Rectal smooth muscle tissue (tissue), 1 donor: Measurements from ENCODE around the gene NEGR1.

Experiments used
- H3K27ac ChIP-seq: one replicate; pipeline ENCODE4 v1.7.0; 2013; ENCODE audit warnings: low read depth, low read length, inconsistent platforms
- H3K27me3 ChIP-seq: one replicate; pipeline ENCODE4 v1.7.0; 2013; ENCODE audit warnings: low read length; ENCODE audit not compliant: control insufficient read depth, insufficient read depth
- H3K36me3 ChIP-seq: one replicate; pipeline ENCODE4 v1.7.0; 2013; ENCODE audit warnings: low read length; ENCODE audit not compliant: control insufficient read depth, insufficient read depth
- H3K4me1 ChIP-seq: one replicate; pipeline ENCODE4 v1.7.0; 2013; ENCODE audit warnings: low read length; ENCODE audit not compliant: control insufficient read depth, insufficient read depth
- H3K4me3 ChIP-seq: one replicate; pipeline ENCODE4 v1.7.0; 2013; ENCODE audit warnings: low read length
- H3K9ac ChIP-seq: one replicate; pipeline ENCODE4 v1.7.0; 2013; ENCODE audit warnings: low read length

The NEGR1 gene

GRCh38 chr1:72101840-72102632, 180.3 kb downstream of the NEGR1 start:
- Histone ChIP-seq H3K9ac (no peak overlapping the region), H3K36me3 (no peaks in the 10 kb centered on the region)

GRCh38 chr1:72100771-72101170, 181.6 kb downstream of the NEGR1 start:
- Histone ChIP-seq H3K4me1 (no peaks in the 10 kb centered on the region), H3K36me3 (no peaks in the 10 kb centered on the region), H3K4me3 (no peak overlapping the region), H3K27ac (no peak overlapping the region), H3K9ac (no peak overlapping the region), H3K27me3 (no peaks in the 10 kb centered on the region)

More at GRCh38 chr1:72101840-72102632, 180.3 kb downstream of the NEGR1 start:
- Histone ChIP-seq H3K27ac (no peak overlapping the region), H3K4me1 (no peaks in the 10 kb centered on the region), H3K27me3 (no peaks in the 10 kb centered on the region), H3K4me3 (no peak overlapping the region)

GRCh38 chr1:72097851-72098570, 184.3 kb downstream of the NEGR1 start:
- Histone ChIP-seq H3K4me3 (no peak overlapping the region), H3K27me3 (no peaks in the 10 kb centered on the region), H3K9ac (no peak overlapping the region), H3K36me3 (no peaks in the 10 kb centered on the region), H3K4me1 (no peaks in the 10 kb centered on the region), H3K27ac (no peak overlapping the region)

GRCh38 chr1:72094209-72094608, 188.1 kb downstream of the NEGR1 start:
- Histone ChIP-seq H3K27me3 (no peaks in the 10 kb centered on the region), H3K9ac (no peak overlapping the region), H3K27ac (no peak overlapping the region), H3K36me3 (no peaks in the 10 kb centered on the region), H3K4me1 (no peaks in the 10 kb centered on the region), H3K4me3 (no peak overlapping the region)

GRCh38 chr1:72086394-72086793, 195.9 kb downstream of the NEGR1 start:
- Histone ChIP-seq H3K36me3 (no peaks in the 10 kb centered on the region), H3K4me3 (no peak overlapping the region), H3K27me3 (no peaks in the 10 kb centered on the region), H3K9ac (no peak overlapping the region), H3K27ac (no peak overlapping the region), H3K4me1 (no peaks in the 10 kb centered on the region)

- no peak overlapping the region for H3K9ac ChIP-seq
Measured at GRCh38 chr1:72075425-72075824, 206.9 kb downstream of the NEGR1 start.

GRCh38 chr1:72066431-72066830, 215.9 kb downstream of the NEGR1 start:
- Histone ChIP-seq H3K4me3 (no peak overlapping the region), H3K4me1 (peaks cover 3% of the 10 kb centered on the region), H3K27ac (no peak overlapping the region), H3K27me3 (no peaks in the 10 kb centered on the region), H3K36me3 (no peaks in the 10 kb centered on the region), H3K9ac (no peak overlapping the region)

More at GRCh38 chr1:72075425-72075824, 206.9 kb downstream of the NEGR1 start:
- H3K36me3 ChIP-seq: no peaks in the 10 kb centered on the region
- no peaks in the 10 kb centered on the region for H3K4me1 ChIP-seq
- H3K4me3 ChIP-seq: no peak overlapping the region
- no peaks in the 10 kb centered on the region for H3K27me3 ChIP-seq
- H3K27ac ChIP-seq: no peak overlapping the region

GRCh38 chr1:72064196-72065075, 217.9 kb downstream of the NEGR1 start:
- H3K27me3 ChIP-seq: no peaks in the 10 kb centered on the region
- peaks cover 3% of the 10 kb centered on the region for H3K4me1 ChIP-seq
- H3K36me3 ChIP-seq: no peaks in the 10 kb centered on the region
- H3K9ac ChIP-seq: no peak overlapping the region
- no peak overlapping the region for H3K27ac ChIP-seq
- no peak overlapping the region for H3K4me3 ChIP-seq

- Histone ChIP-seq H3K9ac (no peak overlapping the region), H3K27ac (no peak overlapping the region), H3K4me3 (no peak overlapping the region), H3K4me1 (peaks cover 3% of the 10 kb centered on the region), H3K27me3 (no peaks in the 10 kb centered on the region), H3K36me3 (no peaks in the 10 kb centered on the region)
Measured at GRCh38 chr1:72063364-72064044, 218.8 kb downstream of the NEGR1 start.

GRCh38 chr1:72062584-72062983, 219.8 kb downstream of the NEGR1 start:
- Histone ChIP-seq H3K27ac (no peak overlapping the region), H3K9ac (no peak overlapping the region), H3K36me3 (no peaks in the 10 kb centered on the region), H3K27me3 (no peaks in the 10 kb centered on the region), H3K4me1 (peaks cover 3% of the 10 kb centered on the region), H3K4me3 (no peak overlapping the region)

- no peak overlapping the region for H3K4me3 ChIP-seq
- peaks cover 3% of the 10 kb centered on the region for H3K4me1 ChIP-seq
- H3K9ac ChIP-seq: no peak overlapping the region
- H3K27me3 ChIP-seq: no peaks in the 10 kb centered on the region
- H3K36me3 ChIP-seq: no peaks in the 10 kb centered on the region
- no peak overlapping the region for H3K27ac ChIP-seq
Measured at GRCh38 chr1:72060466-72061245, 221.7 kb downstream of the NEGR1 start.
